Measurements from ENCODE around the gene SAMHD1.

DNA sequence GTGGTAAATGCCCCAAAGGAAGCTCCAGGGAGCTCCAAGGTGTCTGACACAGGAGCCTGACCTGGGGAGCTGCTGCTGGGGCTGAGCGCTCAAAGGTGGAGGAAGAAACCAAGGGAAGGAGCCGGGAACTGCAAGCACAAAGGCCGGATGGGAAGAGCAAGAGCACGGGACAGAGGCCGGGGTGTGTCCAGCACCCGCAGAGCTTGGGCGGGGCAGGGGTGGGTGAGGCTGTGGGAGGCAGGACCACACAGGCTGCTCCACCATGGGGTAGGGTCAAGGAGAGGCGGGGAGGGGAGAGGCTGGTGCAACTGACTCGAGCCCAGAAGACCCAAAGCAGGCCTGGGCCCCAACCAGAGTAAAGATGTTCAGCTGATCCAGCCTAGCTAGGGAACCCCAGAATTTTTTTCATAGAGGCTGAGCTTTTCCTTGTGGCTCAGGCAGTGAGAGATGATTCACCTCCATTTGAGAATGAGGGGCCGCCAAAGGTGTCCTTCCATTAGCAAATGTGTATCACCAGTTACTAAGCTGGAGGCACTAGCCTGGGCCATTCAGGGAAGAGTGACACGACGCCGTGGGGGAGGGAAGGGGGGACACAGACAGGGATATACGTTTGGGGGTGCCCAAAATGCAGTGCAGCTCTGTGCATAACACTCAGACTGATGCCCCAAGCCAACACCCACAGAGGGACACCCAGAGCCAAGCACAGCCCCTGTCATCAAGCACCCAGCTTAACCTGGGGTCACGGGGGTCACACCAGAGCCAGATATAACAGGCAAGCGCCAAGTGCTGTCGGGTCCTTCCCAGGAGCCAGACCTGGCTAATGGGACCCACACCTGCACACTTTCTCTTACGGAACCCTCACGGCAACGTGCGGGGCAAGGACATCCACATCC is 96.9 kb downstream of the SAMHD1 start:
- TF ChIP-seq, protein P1, sequence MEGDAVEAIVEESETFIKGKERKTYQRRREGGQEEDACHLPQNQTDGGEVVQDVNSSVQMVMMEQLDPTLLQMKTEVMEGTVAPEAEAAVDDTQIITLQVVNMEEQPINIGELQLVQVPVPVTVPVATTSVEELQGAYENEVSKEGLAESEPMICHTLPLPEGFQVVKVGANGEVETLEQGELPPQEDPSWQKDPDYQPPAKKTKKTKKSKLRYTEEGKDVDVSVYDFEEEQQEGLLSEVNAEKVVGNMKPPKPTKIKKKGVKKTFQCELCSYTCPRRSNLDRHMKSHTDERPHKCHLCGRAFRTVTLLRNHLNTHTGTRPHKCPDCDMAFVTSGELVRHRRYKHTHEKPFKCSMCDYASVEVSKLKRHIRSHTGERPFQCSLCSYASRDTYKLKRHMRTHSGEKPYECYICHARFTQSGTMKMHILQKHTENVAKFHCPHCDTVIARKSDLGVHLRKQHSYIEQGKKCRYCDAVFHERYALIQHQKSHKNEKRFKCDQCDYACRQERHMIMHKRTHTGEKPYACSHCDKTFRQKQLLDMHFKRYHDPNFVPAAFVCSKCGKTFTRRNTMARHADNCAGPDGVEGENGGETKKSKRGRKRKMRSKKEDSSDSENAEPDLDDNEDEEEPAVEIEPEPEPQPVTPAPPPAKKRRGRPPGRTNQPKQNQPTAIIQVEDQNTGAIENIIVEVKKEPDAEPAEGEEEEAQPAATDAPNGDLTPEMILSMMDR (IDR thresholded peaks at IDR 0.05; ENCODE audit: control extremely low read depth in 1 of 3, insufficient read depth in 1 of 3, low read depth in 1 of 3, low read length in 3 of 3) = no peak
- TF ChIP-seq EZH2 (IDR thresholded peaks at IDR 0.05; ENCODE audit: low read depth, low read length, severe bottlenecking) (no peak), RFX5 (IDR thresholded peaks at IDR 0.05; ENCODE audit: borderline replicate concordance, low read depth, low read length) (no peak), POLR2A (IDR thresholded peaks at IDR 0.05; ENCODE audit: control extremely low read depth in 1 of 2, low read depth in 2 of 2, low read length in 2 of 2) (no peak), SP1 (IDR thresholded peaks at IDR 0.05; ENCODE audit: low read depth, low read length) (no peak)
- TF ChIP-seq, protein P2, sequence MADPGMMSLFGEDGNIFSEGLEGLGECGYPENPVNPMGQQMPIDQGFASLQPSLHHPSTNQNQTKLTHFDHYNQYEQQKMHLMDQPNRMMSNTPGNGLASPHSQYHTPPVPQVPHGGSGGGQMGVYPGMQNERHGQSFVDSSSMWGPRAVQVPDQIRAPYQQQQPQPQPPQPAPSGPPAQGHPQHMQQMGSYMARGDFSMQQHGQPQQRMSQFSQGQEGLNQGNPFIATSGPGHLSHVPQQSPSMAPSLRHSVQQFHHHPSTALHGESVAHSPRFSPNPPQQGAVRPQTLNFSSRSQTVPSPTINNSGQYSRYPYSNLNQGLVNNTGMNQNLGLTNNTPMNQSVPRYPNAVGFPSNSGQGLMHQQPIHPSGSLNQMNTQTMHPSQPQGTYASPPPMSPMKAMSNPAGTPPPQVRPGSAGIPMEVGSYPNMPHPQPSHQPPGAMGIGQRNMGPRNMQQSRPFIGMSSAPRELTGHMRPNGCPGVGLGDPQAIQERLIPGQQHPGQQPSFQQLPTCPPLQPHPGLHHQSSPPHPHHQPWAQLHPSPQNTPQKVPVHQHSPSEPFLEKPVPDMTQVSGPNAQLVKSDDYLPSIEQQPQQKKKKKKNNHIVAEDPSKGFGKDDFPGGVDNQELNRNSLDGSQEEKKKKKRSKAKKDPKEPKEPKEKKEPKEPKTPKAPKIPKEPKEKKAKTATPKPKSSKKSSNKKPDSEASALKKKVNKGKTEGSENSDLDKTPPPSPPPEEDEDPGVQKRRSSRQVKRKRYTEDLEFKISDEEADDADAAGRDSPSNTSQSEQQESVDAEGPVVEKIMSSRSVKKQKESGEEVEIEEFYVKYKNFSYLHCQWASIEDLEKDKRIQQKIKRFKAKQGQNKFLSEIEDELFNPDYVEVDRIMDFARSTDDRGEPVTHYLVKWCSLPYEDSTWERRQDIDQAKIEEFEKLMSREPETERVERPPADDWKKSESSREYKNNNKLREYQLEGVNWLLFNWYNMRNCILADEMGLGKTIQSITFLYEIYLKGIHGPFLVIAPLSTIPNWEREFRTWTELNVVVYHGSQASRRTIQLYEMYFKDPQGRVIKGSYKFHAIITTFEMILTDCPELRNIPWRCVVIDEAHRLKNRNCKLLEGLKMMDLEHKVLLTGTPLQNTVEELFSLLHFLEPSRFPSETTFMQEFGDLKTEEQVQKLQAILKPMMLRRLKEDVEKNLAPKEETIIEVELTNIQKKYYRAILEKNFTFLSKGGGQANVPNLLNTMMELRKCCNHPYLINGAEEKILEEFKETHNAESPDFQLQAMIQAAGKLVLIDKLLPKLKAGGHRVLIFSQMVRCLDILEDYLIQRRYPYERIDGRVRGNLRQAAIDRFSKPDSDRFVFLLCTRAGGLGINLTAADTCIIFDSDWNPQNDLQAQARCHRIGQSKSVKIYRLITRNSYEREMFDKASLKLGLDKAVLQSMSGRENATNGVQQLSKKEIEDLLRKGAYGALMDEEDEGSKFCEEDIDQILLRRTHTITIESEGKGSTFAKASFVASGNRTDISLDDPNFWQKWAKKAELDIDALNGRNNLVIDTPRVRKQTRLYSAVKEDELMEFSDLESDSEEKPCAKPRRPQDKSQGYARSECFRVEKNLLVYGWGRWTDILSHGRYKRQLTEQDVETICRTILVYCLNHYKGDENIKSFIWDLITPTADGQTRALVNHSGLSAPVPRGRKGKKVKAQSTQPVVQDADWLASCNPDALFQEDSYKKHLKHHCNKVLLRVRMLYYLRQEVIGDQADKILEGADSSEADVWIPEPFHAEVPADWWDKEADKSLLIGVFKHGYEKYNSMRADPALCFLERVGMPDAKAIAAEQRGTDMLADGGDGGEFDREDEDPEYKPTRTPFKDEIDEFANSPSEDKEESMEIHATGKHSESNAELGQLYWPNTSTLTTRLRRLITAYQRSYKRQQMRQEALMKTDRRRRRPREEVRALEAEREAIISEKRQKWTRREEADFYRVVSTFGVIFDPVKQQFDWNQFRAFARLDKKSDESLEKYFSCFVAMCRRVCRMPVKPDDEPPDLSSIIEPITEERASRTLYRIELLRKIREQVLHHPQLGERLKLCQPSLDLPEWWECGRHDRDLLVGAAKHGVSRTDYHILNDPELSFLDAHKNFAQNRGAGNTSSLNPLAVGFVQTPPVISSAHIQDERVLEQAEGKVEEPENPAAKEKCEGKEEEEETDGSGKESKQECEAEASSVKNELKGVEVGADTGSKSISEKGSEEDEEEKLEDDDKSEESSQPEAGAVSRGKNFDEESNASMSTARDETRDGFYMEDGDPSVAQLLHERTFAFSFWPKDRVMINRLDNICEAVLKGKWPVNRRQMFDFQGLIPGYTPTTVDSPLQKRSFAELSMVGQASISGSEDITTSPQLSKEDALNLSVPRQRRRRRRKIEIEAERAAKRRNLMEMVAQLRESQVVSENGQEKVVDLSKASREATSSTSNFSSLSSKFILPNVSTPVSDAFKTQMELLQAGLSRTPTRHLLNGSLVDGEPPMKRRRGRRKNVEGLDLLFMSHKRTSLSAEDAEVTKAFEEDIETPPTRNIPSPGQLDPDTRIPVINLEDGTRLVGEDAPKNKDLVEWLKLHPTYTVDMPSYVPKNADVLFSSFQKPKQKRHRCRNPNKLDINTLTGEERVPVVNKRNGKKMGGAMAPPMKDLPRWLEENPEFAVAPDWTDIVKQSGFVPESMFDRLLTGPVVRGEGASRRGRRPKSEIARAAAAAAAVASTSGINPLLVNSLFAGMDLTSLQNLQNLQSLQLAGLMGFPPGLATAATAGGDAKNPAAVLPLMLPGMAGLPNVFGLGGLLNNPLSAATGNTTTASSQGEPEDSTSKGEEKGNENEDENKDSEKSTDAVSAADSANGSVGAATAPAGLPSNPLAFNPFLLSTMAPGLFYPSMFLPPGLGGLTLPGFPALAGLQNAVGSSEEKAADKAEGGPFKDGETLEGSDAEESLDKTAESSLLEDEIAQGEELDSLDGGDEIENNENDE (IDR thresholded peaks at IDR 0.05; ENCODE audit: insufficient replicate concordance, low read length) = no peak
